GM13977 (cell line): ENCODE results near the gene NEK6.

ENCODE experiments used
- DNase-seq: peaks from one replicate; pipeline ENCODE4 v3.0.0; 2012; ENCODE audit warnings: low spot score
- CTCF ChIP-seq: IDR thresholded peaks from 2 replicates; pipeline ENCODE4 v1.5.1; 2012; ENCODE audit warnings: mild to moderate bottlenecking, control low read depth; ENCODE audit not compliant: insufficient read depth; ENCODE audit errors: extremely low read depth, missing control alignments
- in situ Hi-C: fragments of 300-500 bp; cut with MboI; formaldehyde crosslinking; loops from one replicate; pipeline ENCODE4 v1.12.0; 2022; ENCODE audit warnings: low sequenced_read_pairs, low pct_unique_long_range_greater_than_20kb, mixed read lengths, inconsistent platforms; ENCODE audit not compliant: unreplicated experiment

Gene NEK6

DNA sequence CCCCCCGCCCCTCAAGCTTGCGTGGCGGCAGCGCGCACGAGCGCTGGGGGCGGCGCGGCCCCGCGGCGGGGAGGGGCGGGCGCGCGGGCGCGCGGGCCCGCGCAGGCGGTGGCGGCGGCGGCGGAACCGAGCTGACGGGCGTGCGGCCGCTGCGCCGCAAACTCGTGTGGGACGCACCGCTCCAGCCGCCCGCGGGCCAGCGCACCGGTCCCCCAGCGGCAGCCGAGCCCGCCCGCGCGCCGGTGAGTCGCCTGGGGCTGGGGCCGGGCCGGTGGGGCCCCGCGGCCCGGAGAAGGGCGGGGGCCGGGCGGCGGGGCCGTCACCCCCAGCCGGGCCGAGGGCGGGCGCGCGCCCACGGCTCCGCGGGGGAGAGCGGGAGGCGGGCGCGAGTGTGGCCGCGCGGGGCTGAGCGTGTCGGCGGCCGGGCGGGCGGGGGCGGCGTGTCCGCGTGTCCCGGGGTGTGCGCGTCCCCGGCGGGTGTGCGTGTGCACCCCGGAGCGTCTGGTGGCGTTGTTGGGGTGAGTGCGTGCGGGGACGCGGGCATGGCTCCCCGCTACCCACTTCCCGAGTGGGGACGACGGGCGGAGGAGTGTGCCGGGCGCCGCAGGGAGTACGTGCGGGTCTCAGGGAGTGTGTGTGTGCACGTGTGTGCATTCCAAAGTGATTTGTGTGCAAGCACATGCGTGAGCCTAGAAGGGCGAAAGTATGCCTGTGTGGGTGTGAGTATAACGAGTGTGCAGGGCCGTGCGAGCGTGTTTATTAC lies at the start of gene NEK6:
Gene NEK6 (plus strand): TSS at position 106 of the 763 bp plus-strand sequence. CDS start 44,016 bp downstream, outside the sequence.
- in situ Hi-C loops, result no loop called here
- TF ChIP-seq CTCF, result no peak
- DNase-seq, result peak; percentile 77

DNA sequence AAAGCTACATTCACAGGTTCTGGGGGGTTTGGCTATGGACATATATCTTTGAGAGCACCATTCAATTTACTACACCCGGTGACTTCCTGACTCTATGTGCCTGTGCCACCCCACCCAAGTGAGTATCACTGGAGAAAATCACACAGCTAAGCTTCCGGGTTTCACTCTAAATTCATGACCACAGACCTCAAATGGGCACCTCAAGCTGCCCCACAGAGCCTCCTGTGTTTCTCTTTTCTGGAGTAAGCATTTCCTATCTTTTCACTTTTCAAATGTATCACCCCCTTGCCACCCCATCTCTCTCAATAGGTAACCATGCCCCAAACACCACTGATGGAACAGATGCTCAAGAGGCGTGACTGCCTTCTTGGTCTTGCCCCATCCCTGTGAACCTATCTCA lies 49.2 kb upstream of the NEK6 start:
- no peak for DNase-seq
- no peak for TF ChIP-seq CTCF
- in situ Hi-C loops, result no loop called here

GRCh38 chr9:124209279-124209678 lies 48.5 kb upstream of the NEK6 start:
- no peak for TF ChIP-seq CTCF
- no peak for DNase-seq
- in situ Hi-C loops, result no loop called here

GRCh38 chr9:124209774-124210173 lies 48.0 kb upstream of the NEK6 start:
- no peak for TF ChIP-seq CTCF

GRCh38 chr9:124210697-124211096 lies 47.1 kb upstream of the NEK6 start:
- DNase-seq, result peak; percentile 70
- in situ Hi-C loops, result no loop called here
- TF ChIP-seq CTCF, result no peak

More at GRCh38 chr9:124209774-124210173, 48.0 kb upstream of the NEK6 start:
- in situ Hi-C loops, result no loop called here
- DNase-seq, result no peak

GRCh38 chr9:124212381-124213050 lies 45.2 kb upstream of the NEK6 start:
- no peak for TF ChIP-seq CTCF
- in situ Hi-C loops, result no loop called here
- DNase-seq, result no peak
